Ectodermal cell (in vitro differentiated cells): Measurements from ENCODE around the gene OSTM1.

Experiments used
- H3K27ac ChIP-seq: 2 replicates; pipeline ENCODE4 v1.7.0; 2013; ENCODE audit warnings: mild to moderate bottlenecking, low read depth, low read length; ENCODE audit not compliant: insufficient read depth, poor library complexity, severe bottlenecking
- H3K27me3 ChIP-seq: 2 replicates; pipeline ENCODE4 v1.7.0; 2013; ENCODE audit warnings: mild to moderate bottlenecking, low read length; ENCODE audit not compliant: insufficient read depth, control insufficient read depth, poor library complexity, severe bottlenecking
- H3K36me3 ChIP-seq: one replicate; pipeline ENCODE4 v1.7.0; 2013; ENCODE audit warnings: low read length; ENCODE audit not compliant: control insufficient read depth, insufficient read depth
- H3K4me1 ChIP-seq: one replicate; pipeline ENCODE4 v1.7.0; 2013; ENCODE audit warnings: low read length; ENCODE audit not compliant: control insufficient read depth, insufficient read depth
- H3K4me3 ChIP-seq: 2 replicates; pipeline ENCODE4 v1.7.0; 2013; ENCODE audit warnings: low read depth, low read length, control low read depth; ENCODE audit not compliant: insufficient read depth
- H3K9me3 ChIP-seq: 2 replicates; pipeline ENCODE4 v1.7.0; 2013; ENCODE audit warnings: mild to moderate bottlenecking, low read length, moderate library complexity; ENCODE audit not compliant: control insufficient read depth
- WGBS, 2 experiments: methylation state at CpG; one replicate each; pipeline ENCODE4 v1.1.7; 2013; ENCODE audit warnings: missing lambda C conversion rate in 2 of 2; 5-methylcytosine and 5-hydroxymethylcytosine counted together

Gene OSTM1

GRCh38 chr6:108116546-108117426, 42.2 kb upstream of the OSTM1 start:
- H3K4me1 ChIP-seq: peaks cover 40% of the 10 kb centered on the region
- H3K4me3 ChIP-seq: no peak overlapping the region
- H3K36me3 ChIP-seq: no peaks in the 10 kb centered on the region
- 4 to 5% methylated on average over 45 of the region's 46 CpGs for WGBS, 2 experiments
- H3K27ac ChIP-seq: no peak overlapping the region
- H3K27me3 ChIP-seq: peaks cover 100% of the 10 kb centered on the region
- H3K9me3 ChIP-seq: no peaks in the 10 kb centered on the region

GRCh38 chr6:108115598-108116058, 41.1 kb upstream of the OSTM1 start:
- 4 to 5% methylated on average over 19 to 20 of the region's 20 CpGs for WGBS, 2 experiments
- Histone ChIP-seq H3K36me3 (no peaks in the 10 kb centered on the region), H3K4me3 (peak overlapping the region; percentile 24), H3K27ac (no peak overlapping the region), H3K9me3 (no peaks in the 10 kb centered on the region), H3K27me3 (peaks cover 100% of the 10 kb centered on the region), H3K4me1 (peaks cover 40% of the 10 kb centered on the region)

- peaks cover 95% of the 10 kb centered on the region for H3K27me3 ChIP-seq
- H3K36me3 ChIP-seq: no peaks in the 10 kb centered on the region
- H3K4me1 ChIP-seq: peaks cover 40% of the 10 kb centered on the region
- peak overlapping the region; percentile 24 for H3K4me3 ChIP-seq
- WGBS, 2 experiments: 2% methylated on average over 50 of the region's 50 CpGs
- H3K9me3 ChIP-seq: no peaks in the 10 kb centered on the region
- H3K27ac ChIP-seq: no peak overlapping the region
Observed at GRCh38 chr6:108114841-108115597, 40.5 kb upstream of the OSTM1 start.

GRCh38 chr6:108113557-108114519, 39.3 kb upstream of the OSTM1 start:
- H3K4me1 ChIP-seq: peaks cover 28% of the 10 kb centered on the region
- H3K27ac ChIP-seq: no peak overlapping the region
- H3K9me3 ChIP-seq: no peaks in the 10 kb centered on the region
- H3K36me3 ChIP-seq: no peaks in the 10 kb centered on the region
- peak overlapping the region; percentile 11 for H3K4me3 ChIP-seq
- WGBS, 2 experiments: 3 to 5% methylated on average over 39 of the region's 39 CpGs
- peaks cover 84% of the 10 kb centered on the region for H3K27me3 ChIP-seq

- Histone ChIP-seq H3K9me3 (no peaks in the 10 kb centered on the region), H3K4me1 (no peaks in the 10 kb centered on the region)
Observed at GRCh38 chr6:108108374-108108773, 33.8 kb upstream of the OSTM1 start.

GRCh38 chr6:108107102-108107501, 32.6 kb upstream of the OSTM1 start:
- H3K4me3 ChIP-seq: no peak overlapping the region
- no peaks in the 10 kb centered on the region for H3K9me3 ChIP-seq
- H3K36me3 ChIP-seq: no peaks in the 10 kb centered on the region
- no peaks in the 10 kb centered on the region for H3K4me1 ChIP-seq
- H3K27me3 ChIP-seq: peaks cover 16% of the 10 kb centered on the region
- WGBS, 2 experiments: 94 to 100% methylated on average over 1 of the region's 1 CpG
- H3K27ac ChIP-seq: no peak overlapping the region

More at GRCh38 chr6:108108374-108108773, 33.8 kb upstream of the OSTM1 start:
- H3K4me3 ChIP-seq: no peak overlapping the region
- no peaks in the 10 kb centered on the region for H3K36me3 ChIP-seq
- H3K27ac ChIP-seq: no peak overlapping the region
- H3K27me3 ChIP-seq: peaks cover 29% of the 10 kb centered on the region

GRCh38 chr6:108106694-108107093, 32.2 kb upstream of the OSTM1 start:
- Histone ChIP-seq H3K36me3 (no peaks in the 10 kb centered on the region), H3K27me3 (peaks cover 12% of the 10 kb centered on the region), H3K27ac (no peak overlapping the region), H3K4me1 (no peaks in the 10 kb centered on the region), H3K4me3 (no peak overlapping the region), H3K9me3 (no peaks in the 10 kb centered on the region)
- WGBS, 2 experiments: 76 to 83% methylated on average over 1 of the region's 1 CpG

GRCh38 chr6:108106261-108106660, 31.7 kb upstream of the OSTM1 start:
- peaks cover 8% of the 10 kb centered on the region for H3K27me3 ChIP-seq
- WGBS, 2 experiments: 32 to 38% methylated on average over 4 to 5 of the region's 5 CpGs
- no peaks in the 10 kb centered on the region for H3K36me3 ChIP-seq
- no peaks in the 10 kb centered on the region for H3K9me3 ChIP-seq
- H3K4me3 ChIP-seq: no peak overlapping the region
- no peak overlapping the region for H3K27ac ChIP-seq
- no peaks in the 10 kb centered on the region for H3K4me1 ChIP-seq

- H3K27me3 ChIP-seq: peaks cover under 1% of the 10 kb centered on the region
- no peaks in the 10 kb centered on the region for H3K36me3 ChIP-seq
- H3K4me3 ChIP-seq: no peak overlapping the region
- H3K4me1 ChIP-seq: no peaks in the 10 kb centered on the region
- no peak overlapping the region for H3K27ac ChIP-seq
- H3K9me3 ChIP-seq: no peaks in the 10 kb centered on the region
- 94% methylated on average over 1 of the region's 1 CpG; no CpG with 5 or more reads in 1 of the 2 experiments for WGBS, 2 experiments
Observed at GRCh38 chr6:108105571-108105970, 31.0 kb upstream of the OSTM1 start.
